Measurements from ENCODE around the gene CDH13. TPM values are rescaled to one million over a fixed set of nuclear protein-coding genes. Genes with fewer than 3 reads are reported as not detected.

CDH13 gene
- total RNA-seq, 2 donors from 2014 or later: 228 to 280 TPM

DNA sequence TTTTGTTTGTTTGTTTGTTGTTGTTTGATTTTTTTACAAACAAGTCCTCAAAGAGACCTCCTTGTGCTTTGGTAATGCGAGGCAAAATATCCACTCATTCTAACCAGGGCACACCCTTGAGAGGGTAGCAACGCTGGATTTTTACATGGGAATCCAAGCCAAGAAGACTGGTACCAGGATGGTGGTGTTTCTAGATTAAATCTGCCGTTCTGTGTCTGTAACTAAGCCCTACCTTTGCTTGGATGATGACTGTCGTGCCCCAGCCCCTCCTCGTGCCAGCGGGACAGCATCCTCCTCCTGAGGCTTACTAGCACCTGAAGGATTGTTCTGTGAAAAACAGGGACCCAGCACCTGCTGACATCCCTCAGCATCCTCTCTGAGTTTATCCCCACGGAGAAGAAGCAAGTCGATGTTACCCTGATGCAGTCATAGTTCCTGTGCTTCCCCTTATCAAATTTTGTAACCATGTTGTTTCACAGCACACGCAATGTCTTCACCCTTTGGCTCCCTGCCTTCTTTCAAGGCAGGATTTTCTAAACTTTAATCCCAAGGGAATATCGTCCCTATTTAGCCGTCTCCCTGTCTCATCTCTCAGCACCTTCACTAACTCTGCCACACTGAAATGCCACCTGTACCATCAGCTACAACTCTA is 1175.9 kb downstream of the CDH13 start:
- no peaks in the 10 kb centered on the region for H3K27me3 ChIP-seq (replicated peaks; ENCODE audit: insufficient read depth)
- H3K4me1 ChIP-seq (ENCODE audit: control insufficient read depth in 1 of 2, low read depth in 2 of 2): peaks cover 2 to 7% of the 10 kb centered on the region in 2 donors
- ATAC-seq (ENCODE audit: insufficient number of reproducible peaks, low FRiP score, low read depth) (no peak), DNase-seq (ENCODE audit: low spot score) (no peak)
- H3K4me3 ChIP-seq: peak overlapping the region; percentile 60
- no peaks in the 10 kb centered on the region for H3K9me3 ChIP-seq
- H3K27ac ChIP-seq: peak overlapping the region in 1 of 2 donors; percentile 10
- TF ChIP-seq, protein P1, sequence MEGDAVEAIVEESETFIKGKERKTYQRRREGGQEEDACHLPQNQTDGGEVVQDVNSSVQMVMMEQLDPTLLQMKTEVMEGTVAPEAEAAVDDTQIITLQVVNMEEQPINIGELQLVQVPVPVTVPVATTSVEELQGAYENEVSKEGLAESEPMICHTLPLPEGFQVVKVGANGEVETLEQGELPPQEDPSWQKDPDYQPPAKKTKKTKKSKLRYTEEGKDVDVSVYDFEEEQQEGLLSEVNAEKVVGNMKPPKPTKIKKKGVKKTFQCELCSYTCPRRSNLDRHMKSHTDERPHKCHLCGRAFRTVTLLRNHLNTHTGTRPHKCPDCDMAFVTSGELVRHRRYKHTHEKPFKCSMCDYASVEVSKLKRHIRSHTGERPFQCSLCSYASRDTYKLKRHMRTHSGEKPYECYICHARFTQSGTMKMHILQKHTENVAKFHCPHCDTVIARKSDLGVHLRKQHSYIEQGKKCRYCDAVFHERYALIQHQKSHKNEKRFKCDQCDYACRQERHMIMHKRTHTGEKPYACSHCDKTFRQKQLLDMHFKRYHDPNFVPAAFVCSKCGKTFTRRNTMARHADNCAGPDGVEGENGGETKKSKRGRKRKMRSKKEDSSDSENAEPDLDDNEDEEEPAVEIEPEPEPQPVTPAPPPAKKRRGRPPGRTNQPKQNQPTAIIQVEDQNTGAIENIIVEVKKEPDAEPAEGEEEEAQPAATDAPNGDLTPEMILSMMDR (IDR thresholded peaks at IDR 0.05): no peak
- no peaks in the 10 kb centered on the region for H3K36me3 ChIP-seq

DNA sequence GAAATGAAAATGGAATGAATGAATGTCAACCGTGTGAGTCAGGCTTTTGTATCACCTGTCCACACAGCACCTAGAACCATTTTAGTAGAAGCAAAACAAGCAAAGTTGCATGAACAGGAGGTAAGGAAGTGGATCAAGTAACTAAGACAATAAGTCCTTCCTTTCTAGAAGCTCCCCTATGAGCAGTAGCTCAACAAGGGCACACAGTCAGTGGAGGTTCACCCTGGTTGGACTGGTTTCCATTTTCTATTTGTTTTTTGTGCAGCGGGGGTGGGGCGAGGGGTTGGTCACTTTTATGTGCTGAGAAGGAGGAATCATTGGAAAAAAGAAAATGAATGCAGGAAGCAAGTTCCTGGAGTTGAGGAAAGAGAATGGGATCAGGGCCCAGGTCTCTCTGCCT is 1177.0 kb downstream of the CDH13 start:
- Histone ChIP-seq H3K4me1 (ENCODE audit: control insufficient read depth in 1 of 2, low read depth in 2 of 2) (peaks cover 6 to 11% of the 10 kb centered on the region in 2 donors), H3K36me3 (no peaks in the 10 kb centered on the region), H3K27me3 (replicated peaks; ENCODE audit: insufficient read depth) (no peaks in the 10 kb centered on the region), H3K4me3 (no peak overlapping the region), H3K9me3 (no peaks in the 10 kb centered on the region), H3K27ac (no peak overlapping the region)
- ATAC-seq (ENCODE audit: insufficient number of reproducible peaks, low FRiP score, low read depth) (no peak), DNase-seq (ENCODE audit: low spot score) (no peak)
- TF ChIP-seq, protein P1 (IDR thresholded peaks at IDR 0.05): no peak

DNA sequence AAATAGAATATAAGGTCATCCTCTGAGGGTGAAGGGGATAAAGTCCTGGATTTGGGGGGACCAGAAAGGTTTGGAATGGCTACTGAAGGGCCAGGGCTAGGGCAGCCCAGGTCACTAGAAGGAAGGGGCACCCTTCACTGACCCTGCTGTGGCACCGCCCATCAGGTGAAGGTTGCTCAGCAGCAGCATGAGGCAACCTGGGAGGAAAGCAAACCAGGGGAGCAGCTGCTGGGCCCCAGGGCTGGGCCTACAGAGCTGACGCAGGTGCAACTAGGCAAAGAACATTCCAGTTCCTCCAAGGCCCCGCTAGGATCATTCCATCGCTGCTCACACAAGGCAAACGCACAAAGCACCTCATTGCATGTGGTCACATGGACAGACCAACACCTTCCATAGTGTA is 1177.6 kb downstream of the CDH13 start:
- no peaks in the 10 kb centered on the region for H3K36me3 ChIP-seq
- H3K4me3 ChIP-seq: no peak overlapping the region
- ATAC-seq (ENCODE audit: insufficient number of reproducible peaks, low FRiP score, low read depth): no peak
- peaks cover 11 to 17% of the 10 kb centered on the region in 2 donors for H3K4me1 ChIP-seq (ENCODE audit: control insufficient read depth in 1 of 2, low read depth in 2 of 2)
- no peaks in the 10 kb centered on the region for H3K9me3 ChIP-seq
- no peaks in the 10 kb centered on the region for H3K27me3 ChIP-seq (replicated peaks; ENCODE audit: insufficient read depth)
- TF ChIP-seq, protein P1 (IDR thresholded peaks at IDR 0.05): no peak
- H3K27ac ChIP-seq: no peak overlapping the region
- DNase-seq (ENCODE audit: low spot score): no peak

DNA sequence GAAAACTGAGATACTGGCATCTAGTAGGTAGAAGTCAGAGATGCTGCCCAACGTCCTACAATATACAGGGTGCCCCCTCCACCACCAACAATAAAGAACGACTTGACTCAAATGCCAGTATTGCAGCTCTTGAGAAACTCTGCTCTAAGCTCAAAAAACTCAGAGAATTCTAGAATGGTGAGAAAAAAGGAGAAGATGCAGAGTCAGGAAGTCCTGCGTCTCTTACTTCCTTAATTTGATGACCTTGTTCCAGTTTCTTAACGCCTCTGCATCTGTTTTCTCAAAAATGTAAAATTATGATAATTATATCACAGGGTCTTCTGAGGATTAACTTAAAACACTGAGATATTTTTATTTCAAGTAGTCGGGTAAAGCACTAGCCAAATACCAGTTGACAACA is 1179.3 kb downstream of the CDH13 start:
- Histone ChIP-seq H3K4me1 (ENCODE audit: control insufficient read depth in 1 of 2, low read depth in 2 of 2) (peaks cover 14 to 34% of the 10 kb centered on the region in 2 donors), H3K4me3 (no peak overlapping the region), H3K27me3 (replicated peaks; ENCODE audit: insufficient read depth) (no peaks in the 10 kb centered on the region), H3K9me3 (no peaks in the 10 kb centered on the region), H3K36me3 (no peaks in the 10 kb centered on the region), H3K27ac (no peak overlapping the region)
- TF ChIP-seq, protein P1 (IDR thresholded peaks at IDR 0.05): no peak
- DNase-seq (ENCODE audit: low spot score): no peak
- no peak for ATAC-seq (ENCODE audit: insufficient number of reproducible peaks, low FRiP score, low read depth)

DNA sequence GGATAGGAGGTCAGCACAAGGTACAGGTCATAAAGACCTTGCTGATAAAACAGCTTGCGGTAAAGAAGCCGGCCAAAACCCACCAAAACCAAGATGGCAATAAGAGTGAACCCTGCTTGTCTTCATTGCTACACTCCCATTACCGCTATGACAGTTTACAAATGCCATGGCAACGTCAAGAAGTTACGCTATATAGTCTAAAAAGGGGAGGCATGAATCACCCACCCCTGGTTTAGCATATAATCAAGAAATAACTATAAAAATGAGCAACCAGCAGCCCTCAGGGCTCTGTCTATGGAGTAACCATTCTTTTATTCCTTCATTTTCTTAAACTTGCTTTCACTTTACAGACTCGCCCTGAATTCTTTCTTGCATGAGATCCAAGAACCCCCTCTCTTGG is 1180.0 kb downstream of the CDH13 start:
- no peak overlapping the region for H3K4me3 ChIP-seq
- no peaks in the 10 kb centered on the region for H3K9me3 ChIP-seq
- no peaks in the 10 kb centered on the region for H3K27me3 ChIP-seq (replicated peaks; ENCODE audit: insufficient read depth)
- no peaks in the 10 kb centered on the region for H3K36me3 ChIP-seq
- no peak for DNase-seq (ENCODE audit: low spot score)
- no peak for ATAC-seq (ENCODE audit: insufficient number of reproducible peaks, low FRiP score, low read depth)
- H3K4me1 ChIP-seq (ENCODE audit: control insufficient read depth in 1 of 2, low read depth in 2 of 2): peaks cover 14 to 41% of the 10 kb centered on the region in 2 donors
- TF ChIP-seq, protein P1 (IDR thresholded peaks at IDR 0.05): no peak
- H3K27ac ChIP-seq: no peak overlapping the region
